Naive thymus-derived CD4-positive, alpha-beta T cell (primary cell): ENCODE measurements around the gene ADAR. TPM values are rescaled to one million over a fixed set of nuclear protein-coding genes. Genes with fewer than 3 reads are reported as not detected.

Experiments used
- ATAC-seq: fragments of 150-1000 bp; cut with Tn5 transposase; 2 replicates; pipeline ENCODE4 v1.10.0; 2021; ENCODE audit warnings: mild to moderate bottlenecking, moderate library complexity
- CTCF ChIA-PET: fragments of 350-600 bp; sonication (Branson Sonifier 250); formaldehyde crosslinking; loops from one replicate; lab custom pipeline; 2021; ENCODE audit warnings: antibody characterized with exemption; lab: Charles Lee
- POLR2A ChIA-PET: fragments of 350-600 bp; sonication (Branson Sonifier 250); formaldehyde crosslinking; loops from one replicate; lab custom pipeline; 2021; ENCODE audit warnings: antibody characterized with exemption, inconsistent platforms; lab: Charles Lee
- DNase-seq, 9 donors: peaks; one replicate each; pipeline versions ENCODE4 v3.0.0 to v3.0.0-alpha.2; 2020 to 2022; ENCODE audit warnings: mixed read lengths in 1 of 9
- H3K27ac ChIP-seq: one replicate; pipeline ENCODE4 v1.7.0; 2013; ENCODE audit warnings: mild to moderate bottlenecking, low read depth, low read length, moderate library complexity
- H3K27me3 ChIP-seq, 2 donors: one replicate each; pipeline ENCODE4 v1.7.0; 2013; ENCODE audit warnings: low read length in 2 of 2, mild to moderate bottlenecking in 2 of 2, moderate library complexity in 2 of 2; ENCODE audit not compliant: control insufficient read depth in 2 of 2, insufficient read depth in 2 of 2
- H3K36me3 ChIP-seq, 3 experiments: 1 replicate in 2 of 3; 2 replicates in 1 of 3; pipeline ENCODE4 v1.7.0; 2013; ENCODE audit warnings: low read length in 3 of 3, mild to moderate bottlenecking in 3 of 3, moderate library complexity in 1 of 3; ENCODE audit not compliant: insufficient read depth in 3 of 3, control insufficient read depth in 2 of 3
- H3K4me1 ChIP-seq, 2 donors: one replicate each; pipeline ENCODE4 v1.7.0; 2013; ENCODE audit warnings: low read length in 2 of 2, mild to moderate bottlenecking in 2 of 2, moderate library complexity in 1 of 2; ENCODE audit not compliant: control insufficient read depth in 2 of 2, insufficient read depth in 2 of 2
- H3K4me3 ChIP-seq: 2 replicates; pipeline ENCODE4 v1.7.0; 2013; ENCODE audit warnings: mild to moderate bottlenecking, low read length
- H3K9me3 ChIP-seq, 3 experiments: 1 replicate in 2 of 3; 2 replicates in 1 of 3; pipeline ENCODE4 v1.7.0; 2013; ENCODE audit warnings: low read length in 3 of 3; ENCODE audit not compliant: control insufficient read depth in 2 of 3
- H3K27ac Mint-ChIP-seq, 9 donors: one replicate each; pipeline ENCODE4 v1.8.0; 2020 to 2022; ENCODE audit warnings: mixed read lengths in 9 of 9, mild to moderate bottlenecking in 8 of 9, moderate library complexity in 5 of 9, inconsistent platforms in 2 of 9
- H3K27me3 Mint-ChIP-seq, 5 donors: one replicate each; pipeline ENCODE4 v1.8.0; 2021 to 2022; ENCODE audit warnings: mixed read lengths in 5 of 5, mild to moderate bottlenecking in 1 of 5
- H3K36me3 Mint-ChIP-seq, 5 donors: one replicate each; pipeline ENCODE4 v1.8.0; 2020 to 2022; ENCODE audit warnings: mixed read lengths in 5 of 5, mild to moderate bottlenecking in 3 of 5, inconsistent platforms in 1 of 5
- H3K4me1 Mint-ChIP-seq, 7 donors: one replicate each; pipeline ENCODE4 v1.8.0; 2020 to 2022; ENCODE audit warnings: mixed read lengths in 7 of 7, mild to moderate bottlenecking in 3 of 7, inconsistent platforms in 1 of 7
- H3K4me3 Mint-ChIP-seq, 10 donors: one replicate each; pipeline ENCODE4 v1.8.0; 2020 to 2022; ENCODE audit warnings: mild to moderate bottlenecking in 10 of 10, mixed read lengths in 10 of 10, moderate library complexity in 6 of 10, inconsistent platforms in 2 of 10
- H3K9me3 Mint-ChIP-seq, 11 donors: one replicate each; pipeline ENCODE4 v1.8.0; 2020 to 2022; ENCODE audit warnings: mixed read lengths in 11 of 11, mild to moderate bottlenecking in 4 of 11, inconsistent platforms in 1 of 11, moderate library complexity in 1 of 11
- intact Hi-C, 2 donors: fragments of 100-400 bp; cut with micrococcal nuclease; formaldehyde crosslinking; loops; one replicate each; pipeline ENCODE4 v1.15.1; 2023
- polyA plus RNA-seq, 2 donors: library from polyadenylated mRNA; unstranded; fragments of 300-500 nt; fragmentation: Illumina TruSeq; gene quantifications; one replicate each; pipeline ENCODE4 v1.2.3, GENCODE V29; 2021
- total RNA-seq, 6 experiments: library from RNA in 5 of 6; stranded (reverse) in 5 of 6; gene quantifications; 1 replicate in 5 of 6; 2 replicates in 1 of 6; pipeline ENCODE4 v1.2.3 and lab custom pipeline; 2021 to 2026

The ADAR gene
- total and polyA plus RNA-seq, 7 experiments from 2014 or later: 101 to 408 (median 220) TPM

DNA sequence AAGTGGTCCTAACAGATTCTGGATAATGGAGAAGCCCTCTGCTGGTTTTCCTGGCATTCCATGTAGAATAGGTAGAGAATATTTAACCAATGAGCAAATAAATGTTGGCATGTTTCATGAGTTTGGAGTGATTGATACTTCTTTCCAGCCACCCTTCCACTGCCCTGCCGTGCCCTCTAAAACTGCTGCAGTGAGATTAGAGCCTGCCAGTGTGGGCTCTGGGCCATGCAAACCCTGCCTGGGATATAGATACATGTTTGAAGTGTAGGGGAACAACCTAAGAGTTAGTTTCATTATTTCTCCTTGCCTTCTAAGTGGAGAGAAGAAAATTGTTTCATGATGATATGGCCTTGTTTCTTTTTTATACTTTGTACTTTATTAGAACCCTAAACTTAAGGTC lies 60.0 kb downstream of the ADAR start:
- H3K27me3 ChIP-seq: no peaks in the 10 kb centered on the region
- no peaks in the 10 kb centered on the region for H3K9me3 ChIP-seq
- intact Hi-C loops: no loop called here
- POLR2A ChIA-PET: no interaction called here
- no peak overlapping the region for H3K27ac ChIP-seq
- H3K36me3 ChIP-seq: peaks cover 13 to 42% (median 20%) of the 10 kb centered on the region in 3 experiments
- CTCF ChIA-PET: no interaction called here
- H3K4me3 Mint-ChIP-seq: no peak overlapping the region
- ATAC-seq: no peak
- H3K27me3 Mint-ChIP-seq: peaks cover 0 to 3% (median 0%) of the 10 kb centered on the region in 5 donors
- peaks cover 1 to 21% (median 8%) of the 10 kb centered on the region in 5 donors for H3K36me3 Mint-ChIP-seq
- H3K27ac Mint-ChIP-seq: peak overlapping the region in 6 of 9 donors; percentile 5 to 63 (median 40)
- no peaks in the 10 kb centered on the region for H3K4me1 ChIP-seq
- DNase-seq: no peak
- peaks cover 0 to 2% (median 0%) of the 10 kb centered on the region in 11 donors for H3K9me3 Mint-ChIP-seq
- H3K4me3 ChIP-seq: no peak overlapping the region
- H3K4me1 Mint-ChIP-seq: peaks cover 4 to 28% (median 17%) of the 10 kb centered on the region in 7 donors

GRCh38 chr1:154547105-154547732 lies 60.8 kb downstream of the ADAR start:
- POLR2A ChIA-PET: interaction anchor here (1.1 kb wide), 1 partner anchor 140 kb away, joined by 3 read pairs; no protein-coding TSS in a partner anchor

DNA sequence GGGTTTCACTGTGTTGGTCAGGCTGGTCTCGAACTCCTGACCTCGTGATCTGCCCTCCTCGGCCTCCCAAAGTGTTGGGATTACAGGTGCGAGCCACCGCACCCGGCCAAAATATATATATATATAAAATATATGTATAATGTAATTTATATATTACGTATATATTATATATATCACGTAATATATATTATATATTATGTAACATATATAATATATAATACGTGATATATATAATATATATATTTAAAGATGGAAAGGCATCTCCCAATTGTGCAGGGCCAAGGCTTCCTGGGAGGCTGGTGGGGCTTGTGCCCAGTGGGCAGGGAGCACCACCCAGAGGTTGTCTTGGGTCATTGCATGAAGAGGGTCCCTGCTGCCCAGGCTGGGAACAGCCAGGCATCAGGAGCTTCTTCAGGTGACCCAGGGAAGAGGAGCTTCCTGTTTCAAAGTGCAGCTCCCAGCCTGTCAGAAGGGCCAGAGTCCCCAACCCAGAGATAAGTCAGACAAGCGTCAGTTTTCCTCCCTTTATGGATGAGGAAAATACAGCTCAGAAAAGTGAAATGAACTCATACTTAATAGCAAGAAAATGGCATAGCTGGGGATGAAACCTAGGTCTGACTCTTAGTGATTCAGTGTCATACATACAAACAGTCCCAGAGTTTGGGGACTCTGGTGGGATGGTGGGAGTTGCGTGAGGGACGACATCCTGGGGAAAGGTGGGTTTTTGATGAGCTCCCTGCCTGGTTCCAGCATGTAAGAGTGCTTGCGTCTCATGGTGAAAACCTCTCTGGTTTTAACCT lies 61.5 kb downstream of the ADAR start:
- peaks cover 0 to 2% (median 0%) of the 10 kb centered on the region in 11 donors for H3K9me3 Mint-ChIP-seq
- Histone ChIP-seq H3K4me3 (no peak overlapping the region), H3K27me3 (no peaks in the 10 kb centered on the region), H3K36me3 (peaks cover 0 to 26% (median 8%) of the 10 kb centered on the region in 3 experiments), H3K4me1 (no peaks in the 10 kb centered on the region), H3K9me3 (no peaks in the 10 kb centered on the region), H3K27ac (no peak overlapping the region)
- peaks cover 0 to 10% (median 0%) of the 10 kb centered on the region in 5 donors for H3K27me3 Mint-ChIP-seq
- POLR2A ChIA-PET: interaction anchor here (1.1 kb wide), 2 partner anchors 65 to 139 kb away, joined by 3 to 8 read pairs; no protein-coding TSS in a partner anchor
- intact Hi-C loops: loop anchor here (1.0 to 2.0 kb wide), 4 partner anchors 66 to 222 kb away; partner anchors contain the start of gene IL6R (in 1 of the 2)
- peaks cover 2 to 28% (median 15%) of the 10 kb centered on the region in 7 donors for H3K4me1 Mint-ChIP-seq
- H3K27ac Mint-ChIP-seq: peak overlapping the region in 5 of 9 donors; percentile 14 to 57 (median 21)
- peaks cover 0 to 17% (median 8%) of the 10 kb centered on the region in 5 donors for H3K36me3 Mint-ChIP-seq
- CTCF ChIA-PET: interaction anchor here (0.6 to 3.1 kb wide), 15 partner anchors 8 to 399 kb away, joined by 3 to 35 read pairs (median 3); no protein-coding TSS in a partner anchor
- ATAC-seq: peak; percentile 89
- DNase-seq: peak; percentile 18 to 56 (median 42)
- H3K4me3 Mint-ChIP-seq: no peak overlapping the region

More at GRCh38 chr1:154547105-154547732, 60.8 kb downstream of the ADAR start:
- Histone ChIP-seq H3K4me3 (no peak overlapping the region), H3K4me1 (no peaks in the 10 kb centered on the region), H3K27ac (no peak overlapping the region), H3K9me3 (no peaks in the 10 kb centered on the region), H3K27me3 (no peaks in the 10 kb centered on the region), H3K36me3 (peaks cover 5 to 34% (median 12%) of the 10 kb centered on the region in 3 experiments)
- peak overlapping the region in 3 of 9 donors; percentile 22 to 57 (median 57) for H3K27ac Mint-ChIP-seq
- peaks cover 0 to 17% (median 8%) of the 10 kb centered on the region in 5 donors for H3K36me3 Mint-ChIP-seq
- H3K9me3 Mint-ChIP-seq: peaks cover 0 to 2% (median 0%) of the 10 kb centered on the region in 11 donors
- peaks cover 2 to 28% (median 15%) of the 10 kb centered on the region in 7 donors for H3K4me1 Mint-ChIP-seq
- CTCF ChIA-PET: interaction anchor here (0.6 to 3.1 kb wide), 12 partner anchors 8 to 400 kb away, joined by 3 to 35 read pairs (median 3); no protein-coding TSS in a partner anchor
- H3K4me3 Mint-ChIP-seq: no peak overlapping the region
- DNase-seq: no peak
- intact Hi-C loops: loop anchor here in 1 of 2 donors (2.0 kb wide), 1 partner anchor 142 kb away; the partner anchor contains the start of gene IL6R
- ATAC-seq: no peak
- H3K27me3 Mint-ChIP-seq: peaks cover 0 to 7% (median 0%) of the 10 kb centered on the region in 5 donors

DNA sequence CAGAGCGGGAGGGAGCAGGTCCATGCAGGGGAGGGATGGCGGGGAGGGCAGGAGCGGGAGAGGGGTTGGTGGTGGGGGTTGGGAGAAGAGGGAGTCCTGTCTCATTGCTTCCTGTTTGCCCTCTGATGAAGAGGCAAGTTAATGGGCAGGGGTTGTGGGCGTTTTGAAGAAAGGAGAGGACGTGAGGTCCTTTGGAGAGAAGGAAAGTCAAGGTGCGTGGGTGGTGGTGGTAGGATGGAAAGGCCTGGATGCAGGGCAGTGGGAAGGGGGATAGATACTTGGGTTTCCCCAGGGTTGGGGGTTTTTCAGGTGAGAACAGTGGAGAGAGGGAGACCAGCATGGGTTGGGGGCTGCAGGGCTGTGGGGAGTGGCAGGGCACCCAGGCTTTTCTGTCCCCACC lies 66.8 kb downstream of the ADAR start:
- Histone ChIP-seq H3K27ac (no peak overlapping the region), H3K9me3 (no peaks in the 10 kb centered on the region), H3K4me1 (no peaks in the 10 kb centered on the region), H3K27me3 (no peaks in the 10 kb centered on the region), H3K36me3 (no peaks in the 10 kb centered on the region), H3K4me3 (no peak overlapping the region)
- intact Hi-C loops: no loop called here
- Mint-ChIP-seq H3K27ac (no peak overlapping the region), H3K9me3 (no peaks in the 10 kb centered on the region), H3K36me3 (no peaks in the 10 kb centered on the region), H3K27me3 (peaks cover 0 to 32% (median 0%) of the 10 kb centered on the region in 5 donors), H3K4me3 (no peak overlapping the region), H3K4me1 (no peaks in the 10 kb centered on the region)
- POLR2A ChIA-PET: no interaction called here
- DNase-seq (no peak), ATAC-seq (no peak)
- CTCF ChIA-PET: interaction anchor here (1.2 kb wide), 1 partner anchor 56 kb away, joined by 3 read pairs; no protein-coding TSS in a partner anchor

DNA sequence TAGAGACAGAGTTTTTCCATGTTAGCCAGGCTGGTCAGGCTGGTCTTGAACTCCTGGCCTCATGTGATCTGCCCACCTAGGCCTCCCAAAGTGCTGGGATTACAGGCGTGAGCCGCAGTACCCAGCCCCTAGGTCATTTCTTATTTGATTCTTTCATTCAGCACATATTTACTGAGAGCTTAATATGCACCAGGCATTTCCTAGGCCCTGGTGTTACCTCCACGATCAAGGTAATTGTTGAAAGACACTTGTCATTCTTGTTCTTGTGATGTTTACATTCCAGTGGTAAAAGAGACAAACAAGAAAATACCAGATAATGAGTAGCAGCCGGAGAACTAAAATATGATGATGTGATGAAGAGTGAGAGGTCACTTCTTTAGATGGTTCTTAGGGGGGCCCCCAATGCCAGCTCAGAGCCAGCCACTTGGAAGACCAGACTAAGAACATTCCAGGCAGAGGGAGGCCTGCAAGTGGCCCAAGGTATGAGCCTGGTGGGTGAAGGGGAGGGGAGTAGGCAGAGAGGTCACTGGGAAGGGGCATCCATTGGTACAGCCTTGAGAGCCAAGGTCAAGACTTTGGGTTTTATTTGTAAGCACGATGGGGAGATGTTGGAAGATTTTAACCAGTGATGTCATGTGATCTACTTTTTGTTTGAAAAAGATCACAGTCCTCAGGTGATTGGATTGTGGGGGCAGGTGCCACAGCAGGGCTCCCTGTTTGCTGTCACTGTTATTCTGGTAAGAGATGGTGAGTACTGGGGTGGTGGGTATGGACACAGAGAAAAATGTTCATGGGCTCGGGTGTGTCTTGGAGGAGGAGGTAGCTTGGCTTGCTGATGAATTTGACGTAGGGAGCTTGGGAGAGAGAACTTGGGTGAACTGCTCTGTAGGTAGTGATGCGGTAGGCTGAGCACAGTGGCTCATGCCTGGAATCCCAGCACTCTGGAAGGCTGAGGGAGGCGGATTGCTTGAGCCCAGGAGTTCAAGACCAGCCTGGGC lies 68.2 kb downstream of the ADAR start:
- no peaks in the 10 kb centered on the region for H3K36me3 ChIP-seq
- ChIA-PET POLR2A (no interaction called here), CTCF (no interaction called here)
- H3K4me1 ChIP-seq: no peaks in the 10 kb centered on the region
- no peak for DNase-seq
- intact Hi-C loops: no loop called here
- H3K4me3 ChIP-seq: no peak overlapping the region
- Mint-ChIP-seq H3K36me3 (no peaks in the 10 kb centered on the region), H3K9me3 (peaks cover 0 to 5% (median 0%) of the 10 kb centered on the region in 11 donors), H3K27me3 (peaks cover 0 to 37% (median 4%) of the 10 kb centered on the region in 5 donors), H3K4me3 (no peak overlapping the region), H3K27ac (no peak overlapping the region), H3K4me1 (no peaks in the 10 kb centered on the region)
- no peaks in the 10 kb centered on the region for H3K9me3 ChIP-seq
- ATAC-seq: no peak
- H3K27me3 ChIP-seq: no peaks in the 10 kb centered on the region
- no peak overlapping the region for H3K27ac ChIP-seq
